ENCODE data around the gene HBB.
"Not testable (repeated sequence)": the region's sequence is repeated elsewhere in the genome, so short reads cannot be mapped to it uniquely, and the experiment has no call there.

The HBB gene

GRCh38 chr11:5252919-5253265 is 26.0 kb upstream of the HBB start:
- no peaks in the 10 kb centered on the region for H3K27me3 ChIP-seq
- no peaks in the 10 kb centered on the region for H3K4me1 ChIP-seq (ENCODE audit: control insufficient read depth in 1 of 2, insufficient read depth in 1 of 2, low read depth in 1 of 2, low read length in 1 of 2)
- no peak for TF ChIP-seq CTCF (IDR thresholded peaks at IDR 0.05)
- no peak overlapping the region for H3K27ac ChIP-seq
- H3K9me3 ChIP-seq = no peaks in the 10 kb centered on the region
- no peaks in the 10 kb centered on the region for H3K36me3 ChIP-seq
- H3K4me3 ChIP-seq (ENCODE audit: low read depth in 1 of 2, low read length in 1 of 2) = no peak overlapping the region

- Histone ChIP-seq H3K27me3 (no peaks in the 10 kb centered on the region), H3K27ac (no peak overlapping the region), H3K4me3 (ENCODE audit: low read depth in 1 of 2, low read length in 1 of 2) (no peak overlapping the region), H3K9me3 (no peaks in the 10 kb centered on the region), H3K4me1 (ENCODE audit: control insufficient read depth in 1 of 2, insufficient read depth in 1 of 2, low read depth in 1 of 2, low read length in 1 of 2) (no peaks in the 10 kb centered on the region), H3K36me3 (no peaks in the 10 kb centered on the region)
- no peak for TF ChIP-seq CTCF (IDR thresholded peaks at IDR 0.05)
Observed at GRCh38 chr11:5252192-5252918, 25.5 kb upstream of the HBB start.

GRCh38 chr11:5251746-5252145 is 24.9 kb upstream of the HBB start:
- H3K27ac ChIP-seq = no peak overlapping the region
- H3K4me3 ChIP-seq (ENCODE audit: low read depth in 1 of 2, low read length in 1 of 2) = no peak overlapping the region
- no peak for TF ChIP-seq CTCF (IDR thresholded peaks at IDR 0.05)
- H3K9me3 ChIP-seq = no peaks in the 10 kb centered on the region
- H3K4me1 ChIP-seq (ENCODE audit: control insufficient read depth in 1 of 2, insufficient read depth in 1 of 2, low read depth in 1 of 2, low read length in 1 of 2) = no peaks in the 10 kb centered on the region
- no peaks in the 10 kb centered on the region for H3K27me3 ChIP-seq
- no peaks in the 10 kb centered on the region for H3K36me3 ChIP-seq

DNA sequence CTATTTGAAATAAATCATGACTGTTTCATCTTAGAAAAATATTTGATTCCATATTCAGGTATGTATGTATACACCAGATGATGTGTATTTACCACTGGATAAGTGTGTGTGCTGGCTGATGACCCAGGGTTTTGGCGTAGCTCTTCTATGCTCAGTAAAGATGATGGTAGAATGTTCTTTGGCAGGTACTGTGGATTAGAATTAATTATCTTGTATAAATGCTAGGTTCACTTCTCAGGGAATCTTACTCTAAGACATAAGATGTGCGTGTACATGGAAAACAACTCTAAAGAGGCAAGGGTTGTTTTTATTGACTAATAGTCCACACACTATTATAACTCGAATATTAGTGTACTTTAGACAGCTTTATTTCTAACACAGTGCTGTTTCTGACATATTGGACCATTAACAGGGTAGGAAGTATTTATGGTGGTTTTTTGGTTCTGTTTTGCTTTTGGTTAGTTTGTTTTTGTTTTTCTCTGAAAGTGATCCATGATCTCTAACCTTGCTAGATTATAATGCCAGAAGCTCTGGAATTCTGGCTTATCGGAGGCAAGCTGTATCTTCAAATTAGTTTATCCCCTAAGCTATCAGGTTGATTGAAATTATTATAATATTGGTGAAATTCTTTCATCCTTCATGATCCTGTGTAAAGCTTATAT is 23.8 kb upstream of the HBB start:
- no peaks in the 10 kb centered on the region for H3K4me1 ChIP-seq (ENCODE audit: control insufficient read depth in 1 of 2, insufficient read depth in 1 of 2, low read depth in 1 of 2, low read length in 1 of 2)
- no peaks in the 10 kb centered on the region for H3K9me3 ChIP-seq
- no peak overlapping the region for H3K4me3 ChIP-seq (ENCODE audit: low read depth in 1 of 2, low read length in 1 of 2)
- H3K27me3 ChIP-seq = no peaks in the 10 kb centered on the region
- H3K27ac ChIP-seq = no peak overlapping the region
- no peak for TF ChIP-seq CTCF (IDR thresholded peaks at IDR 0.05)
- no peaks in the 10 kb centered on the region for H3K36me3 ChIP-seq

DNA sequence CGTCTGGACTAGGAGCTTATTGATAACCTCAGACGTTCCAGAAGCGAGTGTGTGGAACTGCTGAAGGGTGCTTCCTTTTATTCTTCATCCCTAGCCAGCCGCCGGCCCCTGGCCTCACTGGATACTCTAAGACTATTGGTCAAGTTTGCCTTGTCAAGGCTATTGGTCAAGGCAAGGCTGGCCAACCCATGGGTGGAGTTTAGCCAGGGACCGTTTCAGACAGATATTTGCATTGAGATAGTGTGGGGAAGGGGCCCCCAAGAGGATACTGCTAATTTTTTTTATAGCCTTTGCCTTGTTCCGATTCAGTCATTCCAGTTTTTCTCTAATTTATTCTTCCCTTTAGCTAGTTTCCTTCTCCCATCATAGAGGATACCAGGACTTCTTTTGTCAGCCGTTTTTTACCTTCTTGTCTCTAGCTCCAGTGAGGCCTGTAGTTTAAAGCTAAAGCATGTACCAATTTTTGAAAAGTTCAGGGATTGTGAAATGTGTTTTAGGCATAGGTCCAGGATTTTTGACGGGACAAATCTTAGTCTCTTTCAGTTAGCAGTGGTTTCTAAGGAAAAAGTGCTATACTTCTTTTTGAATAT is 23.0 kb upstream of the HBB start, which contains the start of gene HBG1:
HBG1 (minus strand) TSS at position 51 of the 590 bp plus-strand sequence. CDS start 53 bp downstream, outside the sequence.
- H3K27me3 ChIP-seq; H3K36me3 ChIP-seq; H3K9me3 ChIP-seq; H3K4me3 ChIP-seq (ENCODE audit: low read depth in 1 of 2, low read length in 1 of 2); H3K4me1 ChIP-seq (ENCODE audit: control insufficient read depth in 1 of 2, insufficient read depth in 1 of 2, low read depth in 1 of 2, low read length in 1 of 2); H3K27ac ChIP-seq: not testable (repeated sequence)

DNA sequence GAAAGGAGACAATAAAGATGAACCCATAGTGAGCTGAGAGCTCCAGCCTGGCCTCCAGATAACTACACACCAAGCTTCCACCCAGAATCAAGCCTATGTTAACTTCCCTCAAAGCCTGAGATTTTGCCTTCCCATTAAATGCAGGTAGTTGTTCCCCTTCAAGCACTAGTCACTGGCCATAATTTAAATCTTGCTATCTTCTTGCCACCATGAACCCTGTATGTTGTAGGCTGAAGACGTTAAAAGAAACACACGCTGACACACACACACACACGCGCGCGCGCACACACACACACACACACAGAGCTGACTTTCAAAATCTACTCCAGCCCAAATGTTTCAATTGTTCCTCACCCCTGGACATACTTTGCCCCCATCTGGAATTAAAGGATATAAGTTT is 21.6 kb upstream of the HBB start:
- H3K4me3 ChIP-seq (ENCODE audit: low read depth in 1 of 2, low read length in 1 of 2); H3K27ac ChIP-seq; H3K4me1 ChIP-seq (ENCODE audit: control insufficient read depth in 1 of 2, insufficient read depth in 1 of 2, low read depth in 1 of 2, low read length in 1 of 2); H3K36me3 ChIP-seq; H3K9me3 ChIP-seq; H3K27me3 ChIP-seq: not testable (repeated sequence)
